Neuronal stem cell (in vitro differentiated cells): Measurements from ENCODE around the gene SHISA7.
A peak's percentile ranks its signal among the peaks of the same experiment; 100 is the strongest.

Experiments
- DNase-seq: peaks from one replicate; pipeline ENCODE4 v3.0.0-alpha.2; 2013; ENCODE audit warnings: low spot score
- H2AFZ ChIP-seq: one replicate; pipeline ENCODE4 v1.6.1; 2013; ENCODE audit warnings: mild to moderate bottlenecking, low read length, inconsistent platforms
- H2AK5ac ChIP-seq: 2 replicates; pipeline ENCODE4 v1.6.1; 2013; ENCODE audit warnings: low read depth, mild to moderate bottlenecking, inconsistent platforms, low read length, moderate library complexity, mixed read lengths
- H2BK120ac ChIP-seq: 2 replicates; pipeline ENCODE4 v1.6.1; 2013; ENCODE audit warnings: low read depth, mild to moderate bottlenecking, inconsistent platforms, low read length, moderate library complexity, mixed read lengths
- H2BK12ac ChIP-seq: one replicate; pipeline ENCODE4 v1.6.1; 2013; ENCODE audit warnings: low read length, inconsistent platforms
- H2BK15ac ChIP-seq: 2 replicates; pipeline ENCODE4 v1.6.1; 2013; ENCODE audit warnings: mild to moderate bottlenecking, low read length, inconsistent platforms, mixed read lengths
- H2BK5ac ChIP-seq: one replicate; pipeline ENCODE4 v1.6.1; 2013; ENCODE audit warnings: inconsistent platforms, mild to moderate bottlenecking, low read length, moderate library complexity
- H3K14ac ChIP-seq: one replicate; pipeline ENCODE4 v1.6.1; 2013; ENCODE audit warnings: low read length, inconsistent platforms
- H3K18ac ChIP-seq: 2 replicates; pipeline ENCODE4 v1.6.1; 2013; ENCODE audit warnings: low read length, inconsistent platforms
- H3K23ac ChIP-seq: 2 replicates; pipeline ENCODE4 v1.6.1; 2013; ENCODE audit warnings: low read depth, mild to moderate bottlenecking, mixed read lengths, low read length, inconsistent platforms; ENCODE audit not compliant: poor library complexity
- H3K27ac ChIP-seq: replicated peaks from 3 replicates; pipeline ENCODE4 v1.5.1; 2013; ENCODE audit warnings: low read length, inconsistent platforms
- H3K27me3 ChIP-seq, 3 experiments: 2 replicates each; pipeline ENCODE4 v1.6.1; 2013; ENCODE audit warnings: low read length in 3 of 3, mild to moderate bottlenecking in 2 of 3, inconsistent platforms in 1 of 3, low read depth in 1 of 3, mixed read lengths in 1 of 3, moderate library complexity in 1 of 3; ENCODE audit not compliant: control insufficient read depth in 3 of 3, insufficient read depth in 3 of 3
- H3K36me3 ChIP-seq, 2 donors: replicated peaks in 1 of 2; 2 replicates each; pipeline ENCODE4 v1.6.1; 2013; ENCODE audit warnings: low read length in 2 of 2; ENCODE audit not compliant: control insufficient read depth in 2 of 2, insufficient read depth in 2 of 2
- H3K4ac ChIP-seq: 2 replicates; pipeline ENCODE4 v1.6.1; 2013; ENCODE audit warnings: inconsistent platforms, mild to moderate bottlenecking, low read length, moderate library complexity
- H3K4me1 ChIP-seq, 2 donors: 1 replicate in 1 of 2; 2 replicates in 1 of 2; pipeline ENCODE4 v1.6.1; 2013; ENCODE audit warnings: low read length in 2 of 2, low read depth in 1 of 2; ENCODE audit not compliant: control insufficient read depth in 2 of 2, insufficient read depth in 1 of 2
- H3K4me2 ChIP-seq: one replicate; pipeline ENCODE4 v1.6.1; 2013; ENCODE audit warnings: mild to moderate bottlenecking, low read length, inconsistent platforms; ENCODE audit not compliant: insufficient read depth, poor library complexity, severe bottlenecking
- H3K4me3 ChIP-seq, 2 donors: 2 replicates each; pipeline ENCODE4 v1.5.1; 2013; ENCODE audit warnings: low read length in 2 of 2, mild to moderate bottlenecking in 2 of 2, inconsistent platforms in 1 of 2, moderate library complexity in 1 of 2
- H3K79me1 ChIP-seq: one replicate; pipeline ENCODE4 v1.6.1; 2013; ENCODE audit warnings: low read depth, mild to moderate bottlenecking, inconsistent platforms, low read length, moderate library complexity
- H3K9ac ChIP-seq: one replicate; pipeline ENCODE4 v1.6.1; 2013; ENCODE audit warnings: mild to moderate bottlenecking, low read depth, low read length, inconsistent platforms; ENCODE audit not compliant: poor library complexity
- H3K9me3 ChIP-seq, 2 donors: replicated peaks in 1 of 2; 2 replicates each; pipeline versions ENCODE3 to v1.6.1; 2013; ENCODE audit warnings: low read length in 2 of 2, mild to moderate bottlenecking in 2 of 2, inconsistent platforms in 1 of 2, low read depth in 1 of 2, mixed read lengths in 1 of 2, moderate library complexity in 1 of 2; ENCODE audit not compliant: control insufficient read depth in 2 of 2, insufficient read depth in 1 of 2
- H4K8ac ChIP-seq: one replicate; pipeline ENCODE4 v1.6.1; 2013; ENCODE audit warnings: low read depth, mild to moderate bottlenecking, inconsistent platforms, low read length, moderate library complexity
- H4K91ac ChIP-seq: one replicate; pipeline ENCODE4 v1.6.1; 2013; ENCODE audit warnings: low read length, low read depth, mild to moderate bottlenecking, inconsistent platforms; ENCODE audit not compliant: poor library complexity
- WGBS, 2 donors: extraction: QIAGEN DNeasy Blood & Tissue Kit; methylation state at CpG; one replicate each; pipeline ENCODE4 v1.1.7; 2013; ENCODE audit warnings: missing lambda C conversion rate in 2 of 2, mixed read lengths in 1 of 2; ENCODE audit not compliant: insufficient read length in 2 of 2, insufficient replicate concordance in 1 of 2; ENCODE audit errors: extremely low coverage in 2 of 2; 5-methylcytosine and 5-hydroxymethylcytosine counted together

SHISA7 gene

GRCh38 chr19:55447421-55448174 lies 4.5 kb upstream of the SHISA7 start:
- Histone ChIP-seq H3K4me1 (peaks cover 14 to 23% of the 10 kb centered on the region in 2 donors), H2AK5ac (no peak overlapping the region), H3K9ac (peak overlapping the region; percentile 78), H3K14ac (peak overlapping the region; percentile 71), H3K4me3 (no peak overlapping the region), H3K23ac (peak overlapping the region; percentile 80), H3K4me2 (no peak overlapping the region), H3K27ac (no peak overlapping the region), H4K8ac (no peak overlapping the region), H3K4ac (no peak overlapping the region), H3K9me3 (peaks cover 0 to 2% of the 10 kb centered on the region in 2 donors), H3K79me1 (peaks cover 2% of the 10 kb centered on the region), H2BK12ac (peak overlapping the region; percentile 30), H2BK15ac (peak overlapping the region; percentile 3), H3K18ac (peak overlapping the region; percentile 35), H2BK5ac (no peak overlapping the region), H2BK120ac (no peak overlapping the region), H3K36me3 (no peaks in the 10 kb centered on the region), H4K91ac (no peak overlapping the region), H3K27me3 (peaks cover 23 to 89% (median 45%) of the 10 kb centered on the region in 3 experiments), H2AFZ (no peak overlapping the region)
- no CpG with 5 or more reads among the region's 16 CpGs for WGBS, 2 donors
- DNase-seq: no peak

GRCh38 chr19:55446060-55446459 lies 3.0 kb upstream of the SHISA7 start:
- no peak for DNase-seq
- Histone ChIP-seq H3K18ac (no peak overlapping the region), H4K8ac (no peak overlapping the region), H3K4me3 (no peak overlapping the region), H2BK5ac (no peak overlapping the region), H3K9ac (no peak overlapping the region), H3K14ac (no peak overlapping the region), H4K91ac (no peak overlapping the region), H3K27ac (no peak overlapping the region), H3K9me3 (peaks cover 0 to 2% of the 10 kb centered on the region in 2 donors), H3K4me1 (peaks cover 9 to 22% of the 10 kb centered on the region in 2 donors), H2BK15ac (no peak overlapping the region), H3K36me3 (no peaks in the 10 kb centered on the region), H3K27me3 (peaks cover 29 to 90% (median 56%) of the 10 kb centered on the region in 3 experiments), H3K23ac (no peak overlapping the region), H3K79me1 (peaks cover 2% of the 10 kb centered on the region), H3K4ac (no peak overlapping the region), H3K4me2 (no peak overlapping the region), H2BK12ac (no peak overlapping the region), H2BK120ac (no peak overlapping the region), H2AFZ (no peak overlapping the region), H2AK5ac (no peak overlapping the region)
- WGBS, 2 donors: no CpG with 5 or more reads among the region's 8 CpGs

DNA sequence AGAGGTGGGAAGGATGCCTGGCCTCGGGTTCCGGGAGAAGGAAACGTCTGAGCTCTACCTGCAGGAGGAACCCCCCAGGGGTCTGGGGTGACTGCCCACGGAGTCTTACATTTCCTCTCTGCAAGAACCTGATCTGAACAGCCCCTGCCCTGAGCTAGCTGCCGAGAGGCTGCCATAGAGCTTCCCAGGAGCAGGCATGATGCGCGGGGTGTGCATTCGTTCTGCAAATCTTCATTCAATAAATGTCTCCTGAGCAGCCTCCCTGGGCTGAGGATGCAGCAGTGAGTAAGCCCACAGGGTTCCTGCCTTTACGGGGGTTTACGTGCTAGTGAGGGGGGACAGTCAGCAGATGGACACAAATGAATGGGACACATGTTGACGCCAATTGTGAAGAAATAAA lies 1.5 kb upstream of the SHISA7 start:
- Histone ChIP-seq H2BK12ac (no peak overlapping the region), H3K9ac (no peak overlapping the region), H4K8ac (no peak overlapping the region), H2AK5ac (no peak overlapping the region), H3K27ac (no peak overlapping the region), H2BK5ac (no peak overlapping the region), H3K18ac (no peak overlapping the region), H3K36me3 (no peaks in the 10 kb centered on the region), H2BK15ac (no peak overlapping the region), H3K14ac (no peak overlapping the region), H4K91ac (no peak overlapping the region), H3K23ac (no peak overlapping the region), H3K79me1 (peaks cover 2% of the 10 kb centered on the region), H3K27me3 (peaks cover 36 to 91% (median 63%) of the 10 kb centered on the region in 3 experiments), H3K9me3 (peaks cover 0 to 2% of the 10 kb centered on the region in 2 donors), H2AFZ (no peak overlapping the region), H3K4ac (no peak overlapping the region), H3K4me3 (no peak overlapping the region), H2BK120ac (no peak overlapping the region), H3K4me2 (no peak overlapping the region), H3K4me1 (peaks cover 9 to 19% of the 10 kb centered on the region in 2 donors)
- no peak for DNase-seq
- no CpG with 5 or more reads among the region's 11 CpGs for WGBS, 2 donors

- Histone ChIP-seq H3K36me3 (no peaks in the 10 kb centered on the region), H2BK15ac (peak overlapping the region; percentile 21), H3K9me3 (peaks cover 0 to 3% of the 10 kb centered on the region in 2 donors), H2BK5ac (no peak overlapping the region), H3K27ac (no peak overlapping the region), H3K18ac (no peak overlapping the region), H2AK5ac (no peak overlapping the region), H4K8ac (no peak overlapping the region), H3K9ac (no peak overlapping the region), H4K91ac (no peak overlapping the region), H3K14ac (no peak overlapping the region), H3K4me2 (no peak overlapping the region), H3K27me3 (peaks cover 32 to 91% (median 69%) of the 10 kb centered on the region in 3 experiments), H3K23ac (peak overlapping the region; percentile 3), H2BK120ac (no peak overlapping the region), H3K4ac (no peak overlapping the region), H2AFZ (no peak overlapping the region), H3K4me3 (no peak overlapping the region), H3K79me1 (peaks cover 2% of the 10 kb centered on the region), H2BK12ac (no peak overlapping the region), H3K4me1 (peaks cover 6 to 15% of the 10 kb centered on the region in 2 donors)
- no peak for DNase-seq
- WGBS, 2 donors: no CpG with 5 or more reads among the region's 18 CpGs
Observed at GRCh38 chr19:55443824-55444480, 852 bp upstream of the SHISA7 start.
